Measurements from ENCODE around the gene ARSA.
A peak's percentile ranks its signal among the peaks of the same experiment; 100 is the strongest.

The ARSA gene

DNA sequence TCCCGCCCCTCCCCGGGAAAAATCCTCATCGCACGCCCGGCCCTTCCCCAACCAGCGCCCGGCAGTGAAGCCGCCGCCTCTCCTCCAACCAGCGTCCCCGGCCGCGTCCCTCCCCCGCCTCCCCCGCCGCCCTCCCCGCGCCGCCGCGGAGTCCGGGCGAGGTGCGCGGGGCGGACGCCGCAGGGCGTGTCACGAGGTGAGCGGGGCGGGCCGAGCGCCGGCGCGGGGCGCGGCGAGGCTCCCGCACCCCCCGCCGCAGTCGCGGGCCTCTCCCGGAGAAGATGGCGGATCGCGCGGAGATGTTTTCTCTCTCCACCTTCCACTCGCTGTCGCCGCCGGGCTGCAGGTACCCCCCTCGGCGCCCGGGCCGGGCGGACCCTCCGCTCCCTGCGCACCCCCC lies 27.4 kb downstream of the ARSA start, which contains the start of gene MAPK8IP2:
Gene MAPK8IP2, plus strand, starts transcription at position 256 of the 400 bp plus-strand sequence. Its CDS starts 26 bp downstream, at position 282.
- no peak for DNase-seq (ENCODE audit: extremely low read depth, insufficient read length)
- Histone ChIP-seq H3K27me3 (replicated peaks; ENCODE audit: control insufficient read depth, insufficient read depth, low read length) (peaks cover 3% of the 10 kb centered on the region), H3K4me3 (replicated peaks; ENCODE audit: low read depth, low read length) (peak within 1 kb of the TSS; percentile 31; the same call in 1 of the 2 replicates), H3K36me3 (ENCODE audit: control insufficient read depth, insufficient read depth, low read length) (no peaks in the 10 kb centered on the region)
- no peak for TF ChIP-seq CTCF (IDR thresholded peaks at IDR 0.05; ENCODE audit: insufficient read depth, low read length, poor library complexity, severe bottlenecking)

DNA sequence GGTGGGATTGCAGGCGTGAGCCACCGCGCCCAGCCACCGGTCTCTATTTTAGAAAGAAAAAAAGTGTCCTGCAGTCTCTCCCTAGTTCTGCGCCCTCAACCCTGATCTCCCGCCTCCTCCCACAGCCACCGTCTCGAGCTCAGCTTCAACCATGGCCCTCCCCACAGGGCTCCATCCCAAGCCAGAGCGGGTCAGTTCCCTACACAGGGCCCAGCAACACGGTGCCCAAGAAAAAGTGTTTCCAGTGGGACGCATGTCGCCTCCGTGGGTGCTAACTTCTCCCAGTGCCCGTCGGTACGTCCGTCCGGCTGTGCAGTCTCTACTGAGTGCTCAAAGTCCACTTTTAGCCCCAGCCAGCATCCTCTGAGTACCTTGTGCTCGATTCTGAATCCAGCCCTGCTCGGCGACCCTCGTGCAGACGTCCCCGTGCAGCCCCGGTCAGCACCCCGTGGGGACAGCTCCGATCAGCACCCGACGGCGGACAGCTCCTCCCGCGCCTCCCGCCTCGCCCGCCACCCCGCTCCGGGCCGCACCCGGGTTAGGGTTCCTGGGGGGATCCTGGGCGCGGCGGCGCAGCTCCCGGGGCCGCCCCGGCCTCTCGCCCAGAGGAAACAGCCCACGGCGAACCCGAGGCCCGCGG lies 28.0 kb downstream of the ARSA start:
- peaks cover 3% of the 10 kb centered on the region for H3K27me3 ChIP-seq (replicated peaks; ENCODE audit: control insufficient read depth, insufficient read depth, low read length)
- no peak for DNase-seq (ENCODE audit: extremely low read depth, insufficient read length)

DNA sequence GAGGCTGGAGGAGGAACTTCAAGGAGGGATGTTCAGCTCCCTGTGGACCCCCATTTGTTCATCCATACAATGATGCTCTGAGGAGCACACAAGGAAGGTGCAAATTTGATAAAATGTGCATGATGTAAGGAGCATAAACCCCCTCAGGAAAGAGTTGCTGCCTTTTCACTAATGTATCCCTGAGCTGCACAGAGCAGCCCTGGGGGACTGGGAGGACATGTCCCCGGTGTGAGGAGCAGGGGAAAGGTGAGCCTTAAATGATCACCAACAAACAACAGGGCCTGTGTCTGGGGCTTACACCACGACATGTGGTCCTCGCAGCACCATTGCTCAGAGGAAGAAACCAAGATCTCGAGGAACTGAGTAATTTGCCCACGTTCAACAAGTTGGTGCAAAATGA lies 30.9 kb downstream of the ARSA start:
- H3K4me3 ChIP-seq (replicated peaks; ENCODE audit: low read depth, low read length), result no peak overlapping the region
- peaks cover 3% of the 10 kb centered on the region for H3K27me3 ChIP-seq (replicated peaks; ENCODE audit: control insufficient read depth, insufficient read depth, low read length)
- no peaks in the 10 kb centered on the region for H3K36me3 ChIP-seq (ENCODE audit: control insufficient read depth, insufficient read depth, low read length)
- no peak for TF ChIP-seq CTCF (IDR thresholded peaks at IDR 0.05; ENCODE audit: insufficient read depth, low read length, poor library complexity, severe bottlenecking)
- DNase-seq (ENCODE audit: extremely low read depth, insufficient read length), result no peak

More for the DNA sequence above, 28.0 kb downstream of the ARSA start:
- H3K4me3 ChIP-seq (replicated peaks; ENCODE audit: low read depth, low read length), result no peak overlapping the region; the same call in 1 of the 2 replicates
- no peaks in the 10 kb centered on the region for H3K36me3 ChIP-seq (ENCODE audit: control insufficient read depth, insufficient read depth, low read length)
- no peak for TF ChIP-seq CTCF (IDR thresholded peaks at IDR 0.05; ENCODE audit: insufficient read depth, low read length, poor library complexity, severe bottlenecking)

GRCh38 chr22:50595189-50595588 lies 32.8 kb downstream of the ARSA start:
- DNase-seq (ENCODE audit: extremely low read depth, insufficient read length), result no peak
- Histone ChIP-seq H3K36me3 (ENCODE audit: control insufficient read depth, insufficient read depth, low read length) (no peaks in the 10 kb centered on the region), H3K27me3 (replicated peaks; ENCODE audit: control insufficient read depth, insufficient read depth, low read length) (no peaks in the 10 kb centered on the region; the same call in 1 of the 2 replicates), H3K4me3 (replicated peaks; ENCODE audit: low read depth, low read length) (no peak overlapping the region)
- no peak for TF ChIP-seq CTCF (IDR thresholded peaks at IDR 0.05; ENCODE audit: insufficient read depth, low read length, poor library complexity, severe bottlenecking)

GRCh38 chr22:50587407-50587806 lies 40.5 kb downstream of the ARSA start:
- H3K4me3 ChIP-seq (replicated peaks; ENCODE audit: low read depth, low read length), result no peak overlapping the region
- TF ChIP-seq CTCF (IDR thresholded peaks at IDR 0.05; ENCODE audit: insufficient read depth, low read length, poor library complexity, severe bottlenecking), result no peak
- H3K27me3 ChIP-seq (replicated peaks; ENCODE audit: control insufficient read depth, insufficient read depth, low read length), result no peaks in the 10 kb centered on the region
- no peaks in the 10 kb centered on the region for H3K36me3 ChIP-seq (ENCODE audit: control insufficient read depth, insufficient read depth, low read length)
- no peak for DNase-seq (ENCODE audit: extremely low read depth, insufficient read length)

Measured in GM06990 (cell line).